GM23338 (cell line): ENCODE results near the gene PPP1R9A. TPM values are rescaled to one million over a fixed set of nuclear protein-coding genes. Genes with fewer than 3 reads are reported as not detected.

Experiments
- ATAC-seq: fragments of 200-7000 bp; cut with Tn5 transposase; 3 replicates; pipeline ENCODE4 v1.9.1; 2020
- DNase-seq: peaks from one replicate; pipeline ENCODE4 v3.0.0-alpha.2; 2015; ENCODE audit warnings: low spot score
- H2AFZ ChIP-seq: fragments of 200-600 bp; sonication (generic); 2 replicates; pipeline ENCODE4 v1.8.0; 2016; ENCODE audit warnings: antibody characterized with exemption, mild to moderate bottlenecking, moderate library complexity
- H3F3A ChIP-seq: fragments of 200-600 bp; sonication (generic); replicated peaks from 2 replicates; pipeline ENCODE4 v1.8.0; 2017; ENCODE audit warnings: antibody characterized with exemption, mixed run types, low read depth
- H3K27ac ChIP-seq: fragments of 200-600 bp; sonication (generic); 2 replicates; pipeline ENCODE4 v1.6.1; 2016; ENCODE audit warnings: low read depth
- H3K27me3 ChIP-seq: fragments of 200-600 bp; sonication (generic); 2 replicates; pipeline ENCODE4 v1.8.0; 2016; ENCODE audit warnings: mild to moderate bottlenecking, mixed run types, moderate library complexity; ENCODE audit not compliant: insufficient read depth
- H3K36me3 ChIP-seq: fragments of 200-600 bp; sonication (generic); 2 replicates; pipeline ENCODE4 v1.8.0; 2016; ENCODE audit warnings: mild to moderate bottlenecking; ENCODE audit not compliant: insufficient read depth
- H3K4me1 ChIP-seq: fragments of 200-600 bp; sonication (generic); 2 replicates; pipeline ENCODE4 v1.8.0; 2016; ENCODE audit warnings: mild to moderate bottlenecking, moderate library complexity; ENCODE audit not compliant: insufficient read depth
- H3K4me2 ChIP-seq: fragments of 200-600 bp; sonication (generic); 2 replicates; pipeline ENCODE4 v1.7.1; 2017; ENCODE audit warnings: mixed run types
- H3K4me3 ChIP-seq: fragments of 200-600 bp; sonication (generic); 2 replicates; pipeline ENCODE4 v1.6.1; 2016; ENCODE audit warnings: mixed run types
- H3K79me2 ChIP-seq: fragments of 200-600 bp; sonication (generic); replicated peaks from 2 replicates; pipeline ENCODE4 v1.8.0; 2017; ENCODE audit warnings: mild to moderate bottlenecking; ENCODE audit not compliant: insufficient read depth
- H3K9me2 ChIP-seq: fragments of 200-600 bp; sonication (generic); 2 replicates; pipeline ENCODE4 v1.8.0; 2017; ENCODE audit not compliant: insufficient read depth
- H4K20me1 ChIP-seq: fragments of 200-600 bp; sonication (generic); replicated peaks from 2 replicates; pipeline ENCODE4 v1.8.0; 2017; ENCODE audit warnings: mild to moderate bottlenecking; ENCODE audit not compliant: insufficient read depth
- H3K27ac Mint-ChIP-seq: 2 replicates; pipeline ENCODE4 v1.8.0; 2020; ENCODE audit warnings: inconsistent platforms, mild to moderate bottlenecking, moderate library complexity, mixed read lengths
- H3K27me3 Mint-ChIP-seq: 3 replicates; pipeline ENCODE4 v1.8.0; 2022; ENCODE audit warnings: low read depth, mild to moderate bottlenecking, moderate library complexity, mixed read lengths, inconsistent platforms; ENCODE audit not compliant: insufficient read depth, poor library complexity
- H3K36me3 Mint-ChIP-seq: 3 replicates; pipeline ENCODE4 v1.8.0; 2021; ENCODE audit warnings: low read depth, mild to moderate bottlenecking, inconsistent platforms, moderate library complexity, mixed read lengths
- H3K4me1 Mint-ChIP-seq: 3 replicates; pipeline ENCODE4 v1.8.0; 2020; ENCODE audit warnings: mild to moderate bottlenecking, inconsistent platforms, mixed read lengths
- H3K4me3 Mint-ChIP-seq: 3 replicates; pipeline ENCODE4 v1.8.0; 2021; ENCODE audit warnings: moderate library complexity, mild to moderate bottlenecking, inconsistent platforms, mixed read lengths
- H3K9me3 Mint-ChIP-seq: 3 replicates; pipeline ENCODE4 v1.8.0; 2020; ENCODE audit warnings: moderate library complexity, mild to moderate bottlenecking, inconsistent platforms, mixed read lengths
- CREB1 ChIP-seq: fragments of 250-450 bp; sonication (Bioruptor Pico); IDR thresholded peaks from 2 replicates; pipeline ENCODE4 v1.5.0; 2020; ENCODE audit warnings: low read depth, mild to moderate bottlenecking, moderate library complexity
- CTCF ChIP-seq, 2 experiments: fragments of 200-600 bp in 1 of 2; sonication (generic) in 1 of 2; conservative IDR thresholded peaks; 2 replicates each; pipeline versions ENCODE4 v1.5.1 to v1.6.1; 2016 to 2017; ENCODE audit warnings: antibody characterized with exemption in 2 of 2, low read depth in 2 of 2, mild to moderate bottlenecking in 2 of 2, moderate library complexity in 1 of 2
- ETS1 ChIP-seq: IDR thresholded peaks from 2 replicates; pipeline ENCODE4 v1.6.1; 2016; ENCODE audit warnings: antibody characterized with exemption
- EZH2 ChIP-seq: fragments of 200-600 bp; sonication (generic); IDR thresholded peaks from one replicate; pipeline ENCODE4 v1.8.0; 2017; ENCODE audit warnings: antibody characterized with exemption, mild to moderate bottlenecking, low read depth; ENCODE audit not compliant: unreplicated experiment
- JUNB ChIP-seq: IDR thresholded peaks from one replicate; pipeline ENCODE4 v1.6.1; 2016; ENCODE audit warnings: antibody characterized with exemption; ENCODE audit not compliant: unreplicated experiment
- NANOG ChIP-seq: IDR thresholded peaks from 2 replicates; pipeline ENCODE4 v1.6.1; 2016; ENCODE audit warnings: antibody characterized with exemption, borderline replicate concordance
- POLR2AphosphoS5 ChIP-seq: IDR thresholded peaks from 2 replicates; pipeline ENCODE4 v1.6.1; 2016; ENCODE audit warnings: antibody characterized with exemption, low read depth
- REST ChIP-seq: IDR thresholded peaks from one replicate; pipeline ENCODE4 v1.6.1; 2018; ENCODE audit warnings: antibody characterized with exemption; ENCODE audit not compliant: unreplicated experiment
- STAT1 ChIP-seq: IDR thresholded peaks from one replicate; pipeline ENCODE4 v1.6.1; 2016; ENCODE audit warnings: antibody characterized with exemption; ENCODE audit not compliant: unreplicated experiment
- ZNF114 ChIP-seq: fragments of 250-450 bp; sonication (Bioruptor Pico); IDR thresholded peaks from 2 replicates; pipeline ENCODE4 v1.5.0; 2020; ENCODE audit warnings: mild to moderate bottlenecking, moderate library complexity
- ZNF331 ChIP-seq: fragments of 250-450 bp; sonication (Bioruptor Pico); IDR thresholded peaks from 2 replicates; pipeline ENCODE4 v1.5.0; 2020; ENCODE audit warnings: low read depth, mild to moderate bottlenecking, moderate library complexity
- polyA plus RNA-seq: library from polyadenylated mRNA; unstranded; fragments of >200 nt; fragmentation: Nextera tagmentation; extraction: Ambion mirVana; gene quantifications from 2 replicates; pipeline ENCODE4 v1.2.1, GENCODE V29; 2016
- total RNA-seq: library from RNA; depleted of rRNA; stranded (reverse); fragments of >200 nt; shearing (Covaris generic); gene quantifications from 2 replicates; pipeline ENCODE4 v1.2.3, GENCODE V29; 2014

The PPP1R9A gene
- total and polyA plus RNA-seq, 2 experiments from 2014 or later = 10.6 to 31.8 TPM

GRCh38 chr7:95276114-95276513 is 368.7 kb downstream of the PPP1R9A start (continued):
- TF ChIP-seq ETS1 = no peak

- Mint-ChIP-seq H3K27ac (no peak overlapping the region), H3K27me3 (no peaks in the 10 kb centered on the region)
- no peak for DNase-seq
These were observed 372.0 kb downstream of the PPP1R9A start for GRCh38 chr7:95279417-95279816.

More at GRCh38 chr7:95279417-95279816, 372.0 kb downstream of the PPP1R9A start:
- H3K4me3 Mint-ChIP-seq = no peak overlapping the region
- no peak overlapping the region for H3K27ac ChIP-seq
- no peak overlapping the region for H2AFZ ChIP-seq
- H3K9me2 ChIP-seq = no peaks in the 10 kb centered on the region
- no peaks in the 10 kb centered on the region for H3K36me3 Mint-ChIP-seq
- no peaks in the 10 kb centered on the region for H3K27me3 ChIP-seq
- H3K9me3 Mint-ChIP-seq = no peaks in the 10 kb centered on the region
- H3K4me1 Mint-ChIP-seq = no peaks in the 10 kb centered on the region
- H3F3A ChIP-seq = no peaks in the 10 kb centered on the region
- TF ChIP-seq POLR2AphosphoS5 = no peak
- no peak for TF ChIP-seq CREB1 (CRISPR knock-in tag)
- TF ChIP-seq STAT1 = no peak
- TF ChIP-seq ZNF331 = no peak
- no peak for TF ChIP-seq NANOG
- no peak for TF ChIP-seq JUNB
- no peak for TF ChIP-seq REST
- TF ChIP-seq EZH2 = no peak
- TF ChIP-seq ETS1 = no peak
- TF ChIP-seq ZNF114 (CRISPR knock-in tag) = no peak
- TF ChIP-seq CTCF (conservative IDR thresholded peaks at IDR 0.05; ENCODE audit: low read depth in 2 of 2) = no peak
- no peak overlapping the region for H3K4me2 ChIP-seq
- H3K79me2 ChIP-seq = no peaks in the 10 kb centered on the region
- H3K36me3 ChIP-seq = no peaks in the 10 kb centered on the region; the same call in 1 of the 2 replicates
- ATAC-seq = no peak
- no peaks in the 10 kb centered on the region for H3K4me1 ChIP-seq
- no peak overlapping the region for H3K4me3 ChIP-seq
- H4K20me1 ChIP-seq = no peaks in the 10 kb centered on the region
